ENCODE measurements around the gene CBX7.
A peak's percentile ranks its signal among the peaks of the same experiment; 100 is the strongest.

Gene CBX7

GRCh38 chr22:39122772-39123470 lies 29.6 kb downstream of the CBX7 start:
- no peak for DNase-seq

GRCh38 chr22:39120983-39121382 lies 31.5 kb downstream of the CBX7 start:
- DNase-seq, result no peak

GRCh38 chr22:39117585-39118191 lies 34.8 kb downstream of the CBX7 start:
- peak; percentile 44 for DNase-seq

GRCh38 chr22:39115977-39116621 lies 36.4 kb downstream of the CBX7 start:
- DNase-seq, result no peak

GRCh38 chr22:39115570-39115969 lies 36.9 kb downstream of the CBX7 start:
- no peak for DNase-seq

- DNase-seq, result no peak
Measured at GRCh38 chr22:39114112-39114511, 38.4 kb downstream of the CBX7 start.

GRCh38 chr22:39110631-39111561 lies 41.6 kb downstream of the CBX7 start:
- DNase-seq, result no peak

- no peak for DNase-seq
Measured at GRCh38 chr22:39109361-39109760, 43.1 kb downstream of the CBX7 start.

- no peak for DNase-seq
Measured at GRCh38 chr22:39108487-39108886, 44.0 kb downstream of the CBX7 start.

- no peak for DNase-seq
Measured at GRCh38 chr22:39106326-39106725, 46.2 kb downstream of the CBX7 start.

GRCh38 chr22:39103431-39103830 lies 49.0 kb downstream of the CBX7 start:
- no peak for DNase-seq

- no peak for DNase-seq
Measured at GRCh38 chr22:39101226-39101625, 51.3 kb downstream of the CBX7 start.

- no peak for DNase-seq
Measured at GRCh38 chr22:39098576-39098975, 53.9 kb downstream of the CBX7 start.

- no peak for DNase-seq
Measured at GRCh38 chr22:39098026-39098425, 54.5 kb downstream of the CBX7 start.

GRCh38 chr22:39097098-39098020 lies 55.1 kb downstream of the CBX7 start, which contains the start of gene APOBEC3H:
TSS of gene APOBEC3H (plus strand) at chr22:39097244. CDS start at chr22:39100279, 3,035 bp downstream.
- peak; percentile 16 for DNase-seq

- DNase-seq, result no peak
Measured at GRCh38 chr22:39095971-39096370, 56.5 kb downstream of the CBX7 start.

- DNase-seq, result no peak
Measured at GRCh38 chr22:39094717-39095389, 57.6 kb downstream of the CBX7 start.

- DNase-seq, result no peak
Measured at GRCh38 chr22:39092111-39092862, 60.2 kb downstream of the CBX7 start.

- no peak for DNase-seq
Measured at GRCh38 chr22:39091126-39092081, 61.1 kb downstream of the CBX7 start.

Data from NCI-H1105 (cell line).